BE2C (cell line): ENCODE data around the gene RPTN.

Experiments
- DNase-seq: peaks from one replicate; pipeline ENCODE4 v3.0.0-alpha.2; 2020
- H3K27me3 ChIP-seq: fragments of 250-450 bp; sonication (Bioruptor Pico); 2 replicates; pipeline ENCODE4 v1.5.1; 2020; ENCODE audit warnings: mild to moderate bottlenecking
- H3K36me3 ChIP-seq: fragments of 250-450 bp; sonication (Bioruptor Pico); 2 replicates; pipeline ENCODE4 v1.5.1; 2020; ENCODE audit warnings: mild to moderate bottlenecking
- H3K4me1 ChIP-seq: fragments of 250-450 bp; sonication (Bioruptor Pico); 2 replicates; pipeline ENCODE4 v1.5.1; 2020
- H3K4me3 ChIP-seq: 2 replicates; pipeline ENCODE4 v1.5.1; 2011; ENCODE audit warnings: low read depth, low read length
- H3K9me3 ChIP-seq: fragments of 250-450 bp; sonication (Bioruptor Pico); 2 replicates; pipeline ENCODE4 v1.5.1; 2020
- TF ChIP-seq, protein P1 (sequence below): IDR thresholded peaks from 2 replicates; pipeline ENCODE4 v1.5.1; 2012; ENCODE audit warnings: mild to moderate bottlenecking, low read depth, low read length

RPTN gene

DNA sequence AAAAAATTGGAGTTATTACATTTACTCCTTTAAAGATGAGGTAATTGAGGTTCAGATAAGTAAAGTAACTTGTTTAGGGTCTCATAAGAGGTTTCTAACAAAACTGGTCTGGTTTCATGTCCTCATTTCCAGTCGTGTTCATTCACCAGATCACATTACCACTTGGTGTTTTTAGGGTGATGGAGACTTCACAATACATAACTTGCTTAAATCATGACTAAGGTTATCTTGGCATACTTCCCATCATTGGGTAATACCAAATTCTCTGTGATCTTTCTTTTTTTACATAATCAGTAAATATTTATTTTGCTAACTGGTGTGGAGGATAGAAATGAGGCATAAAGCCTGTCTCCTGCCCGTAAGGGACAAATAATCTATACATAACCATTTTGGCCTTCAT is 31.6 kb upstream of the RPTN start:
- Histone ChIP-seq H3K4me3 (no peak overlapping the region), H3K9me3 (no peaks in the 10 kb centered on the region), H3K36me3 (no peaks in the 10 kb centered on the region), H3K4me1 (no peaks in the 10 kb centered on the region), H3K27me3 (no peaks in the 10 kb centered on the region; the same call in 1 of the 2 replicates)
- no peak for DNase-seq
- TF ChIP-seq, protein P1, sequence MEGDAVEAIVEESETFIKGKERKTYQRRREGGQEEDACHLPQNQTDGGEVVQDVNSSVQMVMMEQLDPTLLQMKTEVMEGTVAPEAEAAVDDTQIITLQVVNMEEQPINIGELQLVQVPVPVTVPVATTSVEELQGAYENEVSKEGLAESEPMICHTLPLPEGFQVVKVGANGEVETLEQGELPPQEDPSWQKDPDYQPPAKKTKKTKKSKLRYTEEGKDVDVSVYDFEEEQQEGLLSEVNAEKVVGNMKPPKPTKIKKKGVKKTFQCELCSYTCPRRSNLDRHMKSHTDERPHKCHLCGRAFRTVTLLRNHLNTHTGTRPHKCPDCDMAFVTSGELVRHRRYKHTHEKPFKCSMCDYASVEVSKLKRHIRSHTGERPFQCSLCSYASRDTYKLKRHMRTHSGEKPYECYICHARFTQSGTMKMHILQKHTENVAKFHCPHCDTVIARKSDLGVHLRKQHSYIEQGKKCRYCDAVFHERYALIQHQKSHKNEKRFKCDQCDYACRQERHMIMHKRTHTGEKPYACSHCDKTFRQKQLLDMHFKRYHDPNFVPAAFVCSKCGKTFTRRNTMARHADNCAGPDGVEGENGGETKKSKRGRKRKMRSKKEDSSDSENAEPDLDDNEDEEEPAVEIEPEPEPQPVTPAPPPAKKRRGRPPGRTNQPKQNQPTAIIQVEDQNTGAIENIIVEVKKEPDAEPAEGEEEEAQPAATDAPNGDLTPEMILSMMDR = no peak

DNA sequence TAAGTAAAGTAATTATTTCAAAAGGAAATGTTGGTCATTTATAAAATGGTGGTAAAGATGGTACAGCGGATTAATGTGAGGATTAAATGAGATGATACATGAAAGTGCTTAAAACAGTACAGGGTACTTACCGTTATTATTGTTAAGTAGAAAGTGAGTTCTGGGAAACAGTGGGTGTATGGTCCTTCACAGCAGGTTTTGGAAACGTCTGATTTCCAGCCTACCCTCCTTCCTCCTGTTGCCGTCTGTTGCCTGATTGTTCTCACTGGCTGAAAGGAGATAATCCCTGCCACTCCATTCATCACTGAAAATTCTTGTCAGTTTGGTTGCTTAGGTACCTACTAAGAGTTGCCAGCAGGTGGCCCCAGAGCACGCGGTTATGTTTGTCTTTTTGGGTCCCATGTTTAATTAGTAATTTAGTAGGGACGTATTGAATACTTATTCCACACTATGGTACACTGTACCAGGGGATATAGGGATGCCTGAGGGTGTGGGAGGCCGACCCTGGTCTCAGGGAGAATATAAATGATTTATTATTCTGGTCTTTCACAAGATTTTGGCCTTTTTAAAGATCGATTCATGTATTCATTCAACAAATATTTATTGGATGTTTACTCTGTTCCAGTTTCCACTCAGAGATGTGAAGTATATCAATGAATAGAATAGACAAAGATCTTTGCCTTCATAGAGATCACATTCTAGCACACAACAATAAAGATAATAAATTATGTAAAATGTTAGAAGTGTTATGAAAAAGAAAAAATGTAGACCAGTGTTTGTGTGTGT is 30.8 kb upstream of the RPTN start:
- H3K4me1 ChIP-seq = no peaks in the 10 kb centered on the region
- no peaks in the 10 kb centered on the region for H3K36me3 ChIP-seq
- no peak overlapping the region for H3K4me3 ChIP-seq
- TF ChIP-seq, protein P1 = peak; percentile 81
- peak; percentile 60 for DNase-seq
- H3K9me3 ChIP-seq = no peaks in the 10 kb centered on the region
- H3K27me3 ChIP-seq = no peaks in the 10 kb centered on the region; the same call in 1 of the 2 replicates

DNA sequence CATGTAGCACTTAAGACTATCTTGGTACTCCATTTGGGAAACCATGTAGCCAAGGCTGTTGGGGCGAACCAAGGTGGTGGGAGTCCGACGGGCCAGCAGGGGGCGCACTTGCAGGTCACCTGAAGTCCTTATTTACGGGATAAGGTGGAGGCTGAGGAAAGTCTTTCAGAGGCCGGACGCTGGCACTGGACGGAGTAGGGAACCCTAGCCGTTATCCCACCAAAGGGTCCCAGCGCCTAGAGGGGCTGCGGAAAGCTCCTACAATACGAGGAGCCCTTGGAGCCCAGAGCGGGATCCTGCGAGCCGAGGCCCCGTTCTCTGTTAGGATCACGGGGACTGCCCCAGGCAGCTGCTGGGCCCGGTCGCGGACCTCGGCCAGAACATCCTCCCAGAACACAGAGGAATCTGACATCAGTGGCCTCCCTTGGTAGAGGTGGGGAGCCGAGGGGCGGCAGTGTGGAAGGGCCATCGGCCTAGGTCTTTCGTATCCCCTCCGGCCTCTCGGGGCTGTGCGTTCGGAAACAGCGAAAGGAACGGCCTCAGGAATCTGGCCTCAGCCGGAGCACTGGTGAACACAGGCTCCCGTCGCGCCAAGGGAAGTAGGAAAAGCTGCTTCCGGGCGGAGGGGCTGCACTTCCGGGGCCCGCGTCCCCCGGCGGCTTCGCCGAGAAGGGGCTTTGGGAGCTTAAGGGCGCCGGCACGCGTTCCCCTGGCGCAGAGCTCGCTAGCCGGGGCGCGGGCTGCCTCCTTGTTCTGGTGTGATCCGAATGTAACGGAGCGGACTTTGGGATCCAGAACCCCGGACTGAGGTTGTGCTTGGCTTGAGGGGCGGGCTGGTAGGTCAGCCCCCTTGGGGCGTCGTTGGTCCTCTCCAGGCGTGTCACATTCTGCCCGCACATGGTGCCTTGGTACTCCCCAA is 29.9 kb upstream of the RPTN start:
- no peak overlapping the region for H3K4me3 ChIP-seq
- H3K4me1 ChIP-seq = no peaks in the 10 kb centered on the region
- H3K9me3 ChIP-seq = no peaks in the 10 kb centered on the region
- no peaks in the 10 kb centered on the region for H3K36me3 ChIP-seq
- peak; percentile 46 for DNase-seq
- H3K27me3 ChIP-seq = no peaks in the 10 kb centered on the region; the same call in 1 of the 2 replicates
- TF ChIP-seq, protein P1 = peak; percentile 77

GRCh38 chr1:152186556-152187285 is 27.7 kb upstream of the RPTN start:
- Histone ChIP-seq H3K4me1 (no peaks in the 10 kb centered on the region), H3K9me3 (no peaks in the 10 kb centered on the region), H3K4me3 (no peak overlapping the region), H3K27me3 (no peaks in the 10 kb centered on the region; the same call in 1 of the 2 replicates), H3K36me3 (no peaks in the 10 kb centered on the region)
- no peak for DNase-seq
- TF ChIP-seq, protein P1 = no peak

DNA sequence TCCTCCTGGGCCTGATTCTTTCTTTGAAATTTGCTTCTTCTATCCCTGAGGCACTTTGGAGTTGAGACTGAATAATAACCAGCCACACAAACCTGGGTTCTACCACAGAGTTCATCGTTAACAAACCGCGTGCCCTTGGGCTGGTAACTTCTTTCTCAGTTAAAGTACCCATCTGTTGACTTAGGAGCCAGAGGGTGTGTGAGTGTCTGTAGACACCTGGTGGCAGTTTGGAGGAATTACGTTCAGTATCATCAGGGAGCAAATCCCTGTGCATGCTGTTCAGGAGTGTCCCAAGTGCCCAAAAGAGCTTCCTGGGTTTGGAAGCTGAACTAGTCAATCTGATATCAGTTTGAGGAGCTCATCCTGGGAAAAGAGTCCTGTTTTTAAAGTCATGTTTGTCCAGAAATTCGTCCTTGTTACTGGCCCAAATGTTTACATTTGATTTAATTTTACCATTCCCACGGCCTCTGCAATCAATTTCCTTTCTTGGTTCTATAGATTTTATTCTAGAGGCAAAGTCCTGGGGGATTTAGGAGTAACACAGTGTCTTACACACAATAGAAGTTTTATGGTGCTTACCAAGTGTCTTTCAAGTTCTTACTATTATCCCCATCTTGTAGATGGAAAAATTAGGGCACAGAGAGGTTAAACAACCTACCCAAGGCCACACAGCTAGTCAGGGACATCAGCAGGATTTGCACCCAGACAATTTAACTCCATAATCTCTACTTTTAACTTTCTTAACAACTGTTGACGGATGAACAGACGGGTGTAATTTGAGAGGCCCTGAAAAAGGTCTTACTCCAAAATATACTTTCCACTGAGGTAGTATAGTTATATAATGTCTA is 26.7 kb upstream of the RPTN start:
- no peaks in the 10 kb centered on the region for H3K36me3 ChIP-seq
- no peak overlapping the region for H3K4me3 ChIP-seq
- TF ChIP-seq, protein P1 = peak; percentile 61
- H3K27me3 ChIP-seq = no peaks in the 10 kb centered on the region; the same call in 1 of the 2 replicates
- no peaks in the 10 kb centered on the region for H3K9me3 ChIP-seq
- DNase-seq = peak; percentile 28
- H3K4me1 ChIP-seq = no peaks in the 10 kb centered on the region
